ENCODE results near the gene PACS2. TPM values are rescaled to one million over a fixed set of nuclear protein-coding genes. Genes with fewer than 3 reads are reported as not detected.

The PACS2 gene
- total and polyA plus RNA-seq, 2 of the 8 experiments (the other 6 are each of a cell fraction or from before 2014, with no cell fraction given) = 38.0 to 62.8 TPM

GRCh38 chr14:105389534-105389933 is 75.0 kb downstream of the PACS2 start:
- Histone ChIP-seq H3K9ac (replicated peaks in 1 of 4; ENCODE audit: extremely low read depth in 1 of 4, low read depth in 3 of 4, low read length in 3 of 4) (no peak overlapping the region), H3K4ac (replicated peaks; ENCODE audit: insufficient read length, low read depth, low read length) (no peak overlapping the region), H4K5ac (ENCODE audit: insufficient read length, low read depth, low read length) (no peak overlapping the region), H3K27ac (ENCODE audit: low read depth, low read length) (no peak overlapping the region), H3K4me1 (replicated peaks in 1 of 4; ENCODE audit: control insufficient read depth in 3 of 4, insufficient read depth in 4 of 4, low read length in 3 of 4) (no peaks in the 10 kb centered on the region; a peak in 1 of 7 replicates), H3K18ac (ENCODE audit: extremely low read depth, low read length) (no peak overlapping the region), H3K79me1 (ENCODE audit: low read depth, low read length) (no peaks in the 10 kb centered on the region; the same call in 1 of the 2 replicates), H2BK15ac (ENCODE audit: low read length) (no peak overlapping the region), H4K20me1 (replicated peaks in 1 of 2; ENCODE audit: control insufficient read depth in 1 of 2, insufficient read depth in 2 of 2, low read length in 2 of 2) (peaks cover 0 to 8% of the 10 kb centered on the region in 2 experiments), H2BK20ac (ENCODE audit: low read length) (no peak overlapping the region), H3K23me2 (ENCODE audit: low read depth, low read length) (no peaks in the 10 kb centered on the region), H3K79me2 (ENCODE audit: control insufficient read depth in 1 of 2, insufficient read depth in 2 of 2, low read length in 2 of 2) (no peaks in the 10 kb centered on the region), H2AK5ac (ENCODE audit: low read depth, low read length) (no peak overlapping the region), H2BK5ac (ENCODE audit: low read depth, low read length) (no peak overlapping the region), H3K27me3 (replicated peaks in 1 of 4; ENCODE audit: control insufficient read depth in 3 of 4, extremely low read depth in 1 of 4, insufficient read depth in 3 of 4, low read length in 3 of 4) (no peaks in the 10 kb centered on the region), H3K9me3 (ENCODE audit: insufficient read depth in 2 of 2, low read depth in 1 of 2, low read length in 1 of 2) (no peaks in the 10 kb centered on the region), H4K8ac (ENCODE audit: extremely low read depth, insufficient read depth, low read length) (no peak overlapping the region), H3K4me3 (ENCODE audit: extremely low read depth in 1 of 4, insufficient read depth in 2 of 4, low read depth in 3 of 4, low read length in 4 of 4) (no peak overlapping the region), H2BK12ac (ENCODE audit: low read depth, low read length) (no peak overlapping the region), H2AFZ (ENCODE audit: low read length) (no peak overlapping the region), H3K36me3 (ENCODE audit: control insufficient read depth in 2 of 4, insufficient read depth in 4 of 4, low read length in 3 of 4) (peaks cover 0 to 10% (median 1%) of the 10 kb centered on the region in 4 experiments; a peak in 3 of 8 replicates), H3K23ac (ENCODE audit: insufficient read length) (no peak overlapping the region), H4K91ac (replicated peaks; ENCODE audit: insufficient read length, low read length) (no peak overlapping the region), H3K4me2 (ENCODE audit: insufficient read depth in 1 of 2, low read depth in 2 of 2, low read length in 2 of 2) (no peak overlapping the region), H3K56ac (replicated peaks; ENCODE audit: insufficient read length, low read depth, low read length) (no peak overlapping the region), H3K14ac (ENCODE audit: insufficient read length) (no peak overlapping the region), H2BK120ac (replicated peaks; ENCODE audit: low read depth, low read length) (no peak overlapping the region)
- WGBS, 2 experiments (ENCODE audit: extremely low coverage in 1 of 2, insufficient coverage in 1 of 2, insufficient read length in 1 of 2, insufficient replicate concordance in 2 of 2, low coverage in 1 of 2, low lambda C conversion rate in 2 of 2, missing lambda C conversion rate in 1 of 2) = 93% methylated on average over 10 of the region's 12 CpGs; no CpG with 5 or more reads in 1 of the 2 experiments
- POLR2A ChIA-PET (ENCODE audit: partially characterized antibody) = interaction anchor here (1.1 to 1.8 kb wide), 4 partner anchors 9 to 67 kb away, joined by 3 to 7 read pairs (median 4); no protein-coding TSS in a partner anchor
- 0 out of 4 replicates have a peak, but pooled peaks of 1 of the 2 experiments have one; percentile 1 for TF ChIP-seq RAD21 (IDR thresholded peaks at IDR 0.05 in 1 of 2, conservative IDR thresholded peaks at IDR 0.05 in 1 of 2; ENCODE audit: low read depth in 2 of 2, low read length in 2 of 2)
- TF ChIP-seq RFX5 (IDR thresholded peaks at IDR 0.05; ENCODE audit: borderline replicate concordance, low read depth, low read length) = no peak
- CTCF ChIA-PET (ENCODE audit: partially characterized antibody) = interaction anchor here (0.5 to 2.0 kb wide), 13 partner anchors 8 to 180 kb away, joined by 3 to 9 read pairs (median 3); no protein-coding TSS in a partner anchor
- FAIRE-seq (no peak), DNase-seq (ENCODE audit: low read depth in 1 of 2, low spot score in 2 of 2) (no peak)

Measured in H1 (cell line).